ENCODE results near the gene PFKFB1. TPM values are rescaled to one million over a fixed set of nuclear protein-coding genes. Genes with fewer than 3 reads are reported as not detected.

PFKFB1 gene
- total RNA-seq, 1 experiment from 2014 or later = 0.81 TPM

DNA sequence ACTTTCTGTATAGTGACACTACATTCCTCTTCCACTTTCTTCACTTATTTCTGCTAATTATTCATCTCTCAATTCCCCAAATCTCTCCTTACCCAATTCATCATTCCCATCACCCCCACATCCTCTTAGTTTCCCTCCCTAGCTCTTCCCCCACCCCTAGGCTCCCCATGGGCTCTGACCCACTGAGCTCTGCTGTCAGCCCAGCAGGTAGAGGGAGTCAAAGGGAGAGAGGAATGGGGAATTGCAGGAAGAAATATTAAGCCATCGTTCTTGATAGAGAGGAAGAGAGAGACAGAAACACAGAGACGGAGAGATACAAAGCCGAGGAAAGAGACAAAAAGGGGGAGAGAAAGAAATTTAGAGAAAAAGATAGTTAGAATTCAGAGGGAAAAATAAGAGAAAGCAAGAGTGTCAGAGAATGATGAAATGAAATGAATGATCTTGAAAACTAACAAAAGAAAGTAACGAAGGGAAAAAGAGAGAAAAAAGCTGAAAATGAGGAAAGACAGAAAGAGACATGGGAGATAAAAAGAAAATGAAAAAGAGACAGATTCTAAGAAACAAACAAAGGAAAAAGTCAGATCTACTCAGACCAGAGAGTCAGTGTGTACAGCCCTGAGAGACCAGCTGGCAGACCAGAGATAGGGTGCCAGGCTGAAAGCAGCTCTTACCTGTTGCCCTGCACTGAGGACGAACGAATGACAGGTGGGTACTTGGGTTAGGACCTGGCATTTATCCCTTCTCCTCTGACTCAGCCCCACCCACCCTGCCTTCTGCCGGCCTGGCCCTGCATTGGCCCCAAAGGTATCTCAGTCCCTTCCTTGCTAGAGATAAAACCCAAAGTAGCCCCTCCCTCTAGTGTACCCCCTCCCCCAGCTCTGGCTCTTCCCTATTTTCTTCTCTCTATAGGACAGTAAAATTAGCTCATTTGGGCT is 36.5 kb upstream of the PFKFB1 start, which contains the start of gene ALAS2:
ALAS2 (minus strand) TSS at position 707 of the 935 bp plus-strand sequence. CDS start 4,977 bp downstream, outside the sequence.
- Histone ChIP-seq H3K36me3 (ENCODE audit: control insufficient read depth in 1 of 2, insufficient read depth in 2 of 2, low read length in 2 of 2) (no peaks in the 10 kb centered on the region), H3K27me3 (ENCODE audit: insufficient read depth, low read length) (no peaks in the 10 kb centered on the region), H3K4me2 (ENCODE audit: low read length) (no peak within 1 kb of the TSS), H3K27ac (ENCODE audit: low read depth, low read length) (no peak within 1 kb of the TSS), H3K4me1 (ENCODE audit: control insufficient read depth in 1 of 2, insufficient read depth in 2 of 2, low read length in 2 of 2) (peaks cover 0 to 6% of the 10 kb centered on the region in 2 experiments; a peak in 1 of 4 replicates), H3K9ac (ENCODE audit: low read length) (no peak within 1 kb of the TSS), H3K79me2 (ENCODE audit: insufficient read depth, low read length) (no peaks in the 10 kb centered on the region), H3K4me3 (replicated peaks in 1 of 2; ENCODE audit: low read depth in 1 of 2, low read length in 2 of 2) (no peak within 1 kb of the TSS), H3K9me2 (ENCODE audit: insufficient read depth) (no peaks in the 10 kb centered on the region), H4K20me1 (ENCODE audit: insufficient read depth) (no peaks in the 10 kb centered on the region), H2AFZ (ENCODE audit: low read depth, low read length, poor library complexity, severe bottlenecking) (no peak within 1 kb of the TSS), H3K9me3 (ENCODE audit: control insufficient read depth in 1 of 2, insufficient read depth in 1 of 2, low read depth in 1 of 2, low read length in 2 of 2) (no peaks in the 10 kb centered on the region)
- ChIA-PET RAD21 (ENCODE audit: low non-redundant PET in 1 of 2, low total read pairs in 2 of 2, uncharacterized antibody in 2 of 2, unreplicated experiment in 2 of 2) (no interaction called here), CTCF (no interaction called here), POLR2A (no interaction called here)
- BruUV-seq (replicated peaks) = no TSS peak
- intact Hi-C loops (cut with micrococcal nuclease) = no loop called here
- no peak for DNase-seq (ENCODE audit: low read depth, low spot score)
- no peak for TF ChIP-seq EGR1 (IDR thresholded peaks at IDR 0.05; ENCODE audit: low read depth)
- TF ChIP-seq RAD21 (IDR thresholded peaks at IDR 0.05; ENCODE audit: low read depth) = no peak
- TF ChIP-seq ZNF274 (IDR thresholded peaks at IDR 0.05; ENCODE audit: low read depth, low read length) = no peak
- TF ChIP-seq, protein P1, sequence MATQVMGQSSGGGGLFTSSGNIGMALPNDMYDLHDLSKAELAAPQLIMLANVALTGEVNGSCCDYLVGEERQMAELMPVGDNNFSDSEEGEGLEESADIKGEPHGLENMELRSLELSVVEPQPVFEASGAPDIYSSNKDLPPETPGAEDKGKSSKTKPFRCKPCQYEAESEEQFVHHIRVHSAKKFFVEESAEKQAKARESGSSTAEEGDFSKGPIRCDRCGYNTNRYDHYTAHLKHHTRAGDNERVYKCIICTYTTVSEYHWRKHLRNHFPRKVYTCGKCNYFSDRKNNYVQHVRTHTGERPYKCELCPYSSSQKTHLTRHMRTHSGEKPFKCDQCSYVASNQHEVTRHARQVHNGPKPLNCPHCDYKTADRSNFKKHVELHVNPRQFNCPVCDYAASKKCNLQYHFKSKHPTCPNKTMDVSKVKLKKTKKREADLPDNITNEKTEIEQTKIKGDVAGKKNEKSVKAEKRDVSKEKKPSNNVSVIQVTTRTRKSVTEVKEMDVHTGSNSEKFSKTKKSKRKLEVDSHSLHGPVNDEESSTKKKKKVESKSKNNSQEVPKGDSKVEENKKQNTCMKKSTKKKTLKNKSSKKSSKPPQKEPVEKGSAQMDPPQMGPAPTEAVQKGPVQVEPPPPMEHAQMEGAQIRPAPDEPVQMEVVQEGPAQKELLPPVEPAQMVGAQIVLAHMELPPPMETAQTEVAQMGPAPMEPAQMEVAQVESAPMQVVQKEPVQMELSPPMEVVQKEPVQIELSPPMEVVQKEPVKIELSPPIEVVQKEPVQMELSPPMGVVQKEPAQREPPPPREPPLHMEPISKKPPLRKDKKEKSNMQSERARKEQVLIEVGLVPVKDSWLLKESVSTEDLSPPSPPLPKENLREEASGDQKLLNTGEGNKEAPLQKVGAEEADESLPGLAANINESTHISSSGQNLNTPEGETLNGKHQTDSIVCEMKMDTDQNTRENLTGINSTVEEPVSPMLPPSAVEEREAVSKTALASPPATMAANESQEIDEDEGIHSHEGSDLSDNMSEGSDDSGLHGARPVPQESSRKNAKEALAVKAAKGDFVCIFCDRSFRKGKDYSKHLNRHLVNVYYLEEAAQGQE (IDR thresholded peaks at IDR 0.05; ENCODE audit: low read depth) = no peak
- no peak for TF ChIP-seq YY1 (IDR thresholded peaks at IDR 0.05; ENCODE audit: extremely low read depth, insufficient replicate concordance, low read depth, low read length)
- TF ChIP-seq ZFX (IDR thresholded peaks at IDR 0.05) = no peak
- no peak for TF ChIP-seq CBX3 (IDR thresholded peaks at IDR 0.05; ENCODE audit: low read depth)
- no peak for TF ChIP-seq SP1 (IDR thresholded peaks at IDR 0.05; ENCODE audit: low read depth)
- no peak for TF ChIP-seq POLR2A (IDR thresholded peaks at IDR 0.05; ENCODE audit: borderline replicate concordance, extremely low read depth, insufficient read depth, insufficient read length)
- TF ChIP-seq ELF1 (IDR thresholded peaks at IDR 0.05; ENCODE audit: borderline replicate concordance, low read depth) = no peak
- no peak for TF ChIP-seq CEBPB (IDR thresholded peaks at IDR 0.05; ENCODE audit: low read depth)
- TF ChIP-seq, protein P2, sequence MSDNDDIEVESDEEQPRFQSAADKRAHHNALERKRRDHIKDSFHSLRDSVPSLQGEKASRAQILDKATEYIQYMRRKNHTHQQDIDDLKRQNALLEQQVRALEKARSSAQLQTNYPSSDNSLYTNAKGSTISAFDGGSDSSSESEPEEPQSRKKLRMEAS (IDR thresholded peaks at IDR 0.05) = no peak
- TF ChIP-seq, protein P3, sequence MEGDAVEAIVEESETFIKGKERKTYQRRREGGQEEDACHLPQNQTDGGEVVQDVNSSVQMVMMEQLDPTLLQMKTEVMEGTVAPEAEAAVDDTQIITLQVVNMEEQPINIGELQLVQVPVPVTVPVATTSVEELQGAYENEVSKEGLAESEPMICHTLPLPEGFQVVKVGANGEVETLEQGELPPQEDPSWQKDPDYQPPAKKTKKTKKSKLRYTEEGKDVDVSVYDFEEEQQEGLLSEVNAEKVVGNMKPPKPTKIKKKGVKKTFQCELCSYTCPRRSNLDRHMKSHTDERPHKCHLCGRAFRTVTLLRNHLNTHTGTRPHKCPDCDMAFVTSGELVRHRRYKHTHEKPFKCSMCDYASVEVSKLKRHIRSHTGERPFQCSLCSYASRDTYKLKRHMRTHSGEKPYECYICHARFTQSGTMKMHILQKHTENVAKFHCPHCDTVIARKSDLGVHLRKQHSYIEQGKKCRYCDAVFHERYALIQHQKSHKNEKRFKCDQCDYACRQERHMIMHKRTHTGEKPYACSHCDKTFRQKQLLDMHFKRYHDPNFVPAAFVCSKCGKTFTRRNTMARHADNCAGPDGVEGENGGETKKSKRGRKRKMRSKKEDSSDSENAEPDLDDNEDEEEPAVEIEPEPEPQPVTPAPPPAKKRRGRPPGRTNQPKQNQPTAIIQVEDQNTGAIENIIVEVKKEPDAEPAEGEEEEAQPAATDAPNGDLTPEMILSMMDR (IDR thresholded peaks at IDR 0.05 in 2 of 3, conservative IDR thresholded peaks at IDR 0.05 in 1 of 3; ENCODE audit: borderline replicate concordance in 1 of 3, insufficient read depth in 1 of 3, low read depth in 2 of 3, low read length in 2 of 3) = no peak
- TF ChIP-seq POLR2AphosphoS5 (IDR thresholded peaks at IDR 0.05; ENCODE audit: low read depth, low read length) = no peak
- TF ChIP-seq EZH2 (IDR thresholded peaks at IDR 0.05) = no peak
- ATAC-seq = no peak

All from HCT116 (cell line).